ENCODE results near the gene XPO4.

DNA sequence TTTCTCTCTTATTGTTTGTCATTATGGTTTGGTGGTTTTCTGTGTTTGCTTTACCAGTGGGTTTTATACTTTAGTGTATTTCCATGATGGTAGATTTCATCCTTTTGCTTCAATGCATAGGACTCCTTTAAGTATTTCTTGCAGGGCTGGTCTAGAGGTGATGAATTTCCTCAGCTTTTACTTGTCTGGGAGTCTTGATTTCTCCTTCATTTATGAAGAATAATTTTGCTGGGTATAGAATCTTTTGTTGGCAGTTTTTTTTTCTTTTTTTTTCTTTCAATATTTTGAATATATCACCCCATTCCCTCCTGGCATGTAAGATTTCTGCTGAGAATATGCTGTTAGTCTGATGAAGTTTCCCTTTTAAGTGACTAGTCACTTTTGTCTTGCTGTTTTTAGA lies 148.5 kb downstream of the XPO4 start:
- TF ChIP-seq, protein P1, sequence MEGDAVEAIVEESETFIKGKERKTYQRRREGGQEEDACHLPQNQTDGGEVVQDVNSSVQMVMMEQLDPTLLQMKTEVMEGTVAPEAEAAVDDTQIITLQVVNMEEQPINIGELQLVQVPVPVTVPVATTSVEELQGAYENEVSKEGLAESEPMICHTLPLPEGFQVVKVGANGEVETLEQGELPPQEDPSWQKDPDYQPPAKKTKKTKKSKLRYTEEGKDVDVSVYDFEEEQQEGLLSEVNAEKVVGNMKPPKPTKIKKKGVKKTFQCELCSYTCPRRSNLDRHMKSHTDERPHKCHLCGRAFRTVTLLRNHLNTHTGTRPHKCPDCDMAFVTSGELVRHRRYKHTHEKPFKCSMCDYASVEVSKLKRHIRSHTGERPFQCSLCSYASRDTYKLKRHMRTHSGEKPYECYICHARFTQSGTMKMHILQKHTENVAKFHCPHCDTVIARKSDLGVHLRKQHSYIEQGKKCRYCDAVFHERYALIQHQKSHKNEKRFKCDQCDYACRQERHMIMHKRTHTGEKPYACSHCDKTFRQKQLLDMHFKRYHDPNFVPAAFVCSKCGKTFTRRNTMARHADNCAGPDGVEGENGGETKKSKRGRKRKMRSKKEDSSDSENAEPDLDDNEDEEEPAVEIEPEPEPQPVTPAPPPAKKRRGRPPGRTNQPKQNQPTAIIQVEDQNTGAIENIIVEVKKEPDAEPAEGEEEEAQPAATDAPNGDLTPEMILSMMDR (IDR thresholded peaks at IDR 0.05; ENCODE audit: low read depth, low read length): no peak
- no peak for TF ChIP-seq EZH2phosphoT487 (IDR thresholded peaks at IDR 0.05; ENCODE audit: low read depth)

Data from OCI-LY3 (cell line).